SJSA1 (cell line): ENCODE measurements around the gene GHRH. TPM values are rescaled to one million over a fixed set of nuclear protein-coding genes. Genes with fewer than 3 reads are reported as not detected.

ENCODE experiments used
- DNase-seq, 2 experiments: peaks; one replicate each; pipeline ENCODE4 v3.0.0-alpha.2; 2015 to 2020; ENCODE audit warnings: low spot score in 2 of 2, low read depth in 1 of 2
- H3K27ac ChIP-seq: fragments of 250-450 bp; sonication (Bioruptor Pico); 2 replicates; pipeline ENCODE4 v1.5.1; 2020; ENCODE audit warnings: mild to moderate bottlenecking, moderate library complexity
- H3K27me3 ChIP-seq: fragments of 250-450 bp; sonication (Bioruptor Pico); replicated peaks from 2 replicates; pipeline ENCODE4 v1.5.1; 2020; ENCODE audit warnings: mild to moderate bottlenecking, moderate library complexity
- H3K36me3 ChIP-seq: fragments of 250-450 bp; sonication (Bioruptor Pico); 2 replicates; pipeline ENCODE4 v1.5.1; 2020; ENCODE audit warnings: mild to moderate bottlenecking
- H3K4me1 ChIP-seq: fragments of 250-450 bp; sonication (Bioruptor Pico); replicated peaks from 2 replicates; pipeline ENCODE4 v1.6.1; 2021; ENCODE audit warnings: mild to moderate bottlenecking
- H3K4me3 ChIP-seq: fragments of 250-450 bp; sonication (Bioruptor Pico); 2 replicates; pipeline ENCODE4 v1.5.1; 2020; ENCODE audit warnings: mild to moderate bottlenecking
- H3K9me3 ChIP-seq: fragments of 250-450 bp; sonication (Bioruptor Pico); replicated peaks from 2 replicates; pipeline ENCODE4 v1.5.1; 2020; ENCODE audit warnings: mild to moderate bottlenecking
- total RNA-seq: library from RNA; depleted of rRNA; stranded (reverse); fragments of >200 nt; shearing (Covaris generic); gene quantifications from 2 replicates; pipeline ENCODE4 v1.2.3, GENCODE V29; 2014

The GHRH gene
- total RNA-seq, 1 experiment from 2014 or later, result not detected

- Histone ChIP-seq H3K27ac (no peak overlapping the region), H3K4me3 (no peak overlapping the region), H3K9me3 (no peaks in the 10 kb centered on the region), H3K4me1 (no peaks in the 10 kb centered on the region), H3K27me3 (peaks cover 30% of the 10 kb centered on the region), H3K36me3 (no peaks in the 10 kb centered on the region)
- no peak for DNase-seq
Measured at GRCh38 chr20:37263686-37264085, 2.1 kb upstream of the GHRH start.

- no peak for DNase-seq
- Histone ChIP-seq H3K36me3 (no peaks in the 10 kb centered on the region), H3K27me3 (peaks cover 33% of the 10 kb centered on the region), H3K4me1 (no peaks in the 10 kb centered on the region), H3K9me3 (no peaks in the 10 kb centered on the region), H3K27ac (no peak overlapping the region), H3K4me3 (no peak overlapping the region)
Measured at GRCh38 chr20:37262505-37262904, 891 bp upstream of the GHRH start.

GRCh38 chr20:37260923-37261322, 691 bp downstream of the GHRH start:
- H3K4me3 ChIP-seq, result no peak overlapping the region
- no peaks in the 10 kb centered on the region for H3K36me3 ChIP-seq
- H3K27ac ChIP-seq, result no peak overlapping the region
- peaks cover 33% of the 10 kb centered on the region for H3K27me3 ChIP-seq
- no peaks in the 10 kb centered on the region for H3K4me1 ChIP-seq
- no peak for DNase-seq
- no peaks in the 10 kb centered on the region for H3K9me3 ChIP-seq

- no peak for DNase-seq
- Histone ChIP-seq H3K27me3 (peaks cover 33% of the 10 kb centered on the region), H3K27ac (no peak overlapping the region), H3K36me3 (no peaks in the 10 kb centered on the region), H3K9me3 (no peaks in the 10 kb centered on the region), H3K4me3 (no peak overlapping the region), H3K4me1 (no peaks in the 10 kb centered on the region)
Measured at GRCh38 chr20:37259865-37260264, 1.7 kb downstream of the GHRH start.

GRCh38 chr20:37259031-37259430, 2.6 kb downstream of the GHRH start:
- Histone ChIP-seq H3K27me3 (peaks cover 37% of the 10 kb centered on the region), H3K4me1 (no peaks in the 10 kb centered on the region), H3K9me3 (no peaks in the 10 kb centered on the region), H3K36me3 (no peaks in the 10 kb centered on the region), H3K27ac (no peak overlapping the region), H3K4me3 (no peak overlapping the region)
- no peak for DNase-seq

GRCh38 chr20:37257988-37258387, 3.6 kb downstream of the GHRH start:
- DNase-seq, result no peak
- Histone ChIP-seq H3K27ac (no peak overlapping the region), H3K36me3 (no peaks in the 10 kb centered on the region), H3K4me3 (no peak overlapping the region), H3K27me3 (peaks cover 42% of the 10 kb centered on the region), H3K9me3 (no peaks in the 10 kb centered on the region), H3K4me1 (no peaks in the 10 kb centered on the region)

GRCh38 chr20:37257530-37257929, 4.1 kb downstream of the GHRH start:
- Histone ChIP-seq H3K9me3 (no peaks in the 10 kb centered on the region), H3K27me3 (peaks cover 42% of the 10 kb centered on the region), H3K4me3 (no peak overlapping the region), H3K36me3 (no peaks in the 10 kb centered on the region), H3K4me1 (no peaks in the 10 kb centered on the region), H3K27ac (no peak overlapping the region)
- no peak for DNase-seq

GRCh38 chr20:37256286-37256685, 5.3 kb downstream of the GHRH start:
- no peak for DNase-seq
- H3K27me3 ChIP-seq, result peaks cover 33% of the 10 kb centered on the region
- H3K36me3 ChIP-seq, result no peaks in the 10 kb centered on the region
- H3K4me1 ChIP-seq, result no peaks in the 10 kb centered on the region
- H3K27ac ChIP-seq, result no peak overlapping the region
- no peak overlapping the region for H3K4me3 ChIP-seq
- H3K9me3 ChIP-seq, result no peaks in the 10 kb centered on the region

- H3K4me3 ChIP-seq, result no peak overlapping the region
Measured at GRCh38 chr20:37254114-37254878, 7.3 kb downstream of the GHRH start.

GRCh38 chr20:37253087-37253486, 8.5 kb downstream of the GHRH start:
- no peak for DNase-seq
- Histone ChIP-seq H3K27ac (no peak overlapping the region), H3K4me1 (no peaks in the 10 kb centered on the region), H3K27me3 (peaks cover 13% of the 10 kb centered on the region; the same call in 1 of the 2 replicates), H3K9me3 (no peaks in the 10 kb centered on the region), H3K4me3 (no peak overlapping the region), H3K36me3 (no peaks in the 10 kb centered on the region)

More at GRCh38 chr20:37254114-37254878, 7.3 kb downstream of the GHRH start:
- peaks cover 18% of the 10 kb centered on the region; the same call in 1 of the 2 replicates for H3K27me3 ChIP-seq
- no peaks in the 10 kb centered on the region for H3K36me3 ChIP-seq
- H3K4me1 ChIP-seq, result no peaks in the 10 kb centered on the region
- H3K9me3 ChIP-seq, result no peaks in the 10 kb centered on the region
- DNase-seq, result no peak
- H3K27ac ChIP-seq, result no peak overlapping the region

GRCh38 chr20:37251825-37252477, 9.7 kb downstream of the GHRH start:
- no peaks in the 10 kb centered on the region for H3K36me3 ChIP-seq
- no peak for DNase-seq
- peaks cover 9% of the 10 kb centered on the region; the same call in 1 of the 2 replicates for H3K27me3 ChIP-seq
- no peak overlapping the region for H3K27ac ChIP-seq
- no peak overlapping the region for H3K4me3 ChIP-seq
- no peaks in the 10 kb centered on the region for H3K9me3 ChIP-seq
- no peaks in the 10 kb centered on the region for H3K4me1 ChIP-seq

GRCh38 chr20:37249304-37249703, 12.3 kb downstream of the GHRH start:
- Histone ChIP-seq H3K4me3 (no peak overlapping the region), H3K36me3 (no peaks in the 10 kb centered on the region), H3K9me3 (no peaks in the 10 kb centered on the region), H3K27me3 (peaks cover 8% of the 10 kb centered on the region; the same call in 1 of the 2 replicates), H3K27ac (no peak overlapping the region), H3K4me1 (no peaks in the 10 kb centered on the region)
- DNase-seq, result no peak

GRCh38 chr20:37247547-37247946, 14.1 kb downstream of the GHRH start:
- Histone ChIP-seq H3K36me3 (peaks cover 16% of the 10 kb centered on the region), H3K27ac (no peak overlapping the region), H3K27me3 (no peaks in the 10 kb centered on the region), H3K4me3 (no peak overlapping the region), H3K4me1 (no peaks in the 10 kb centered on the region), H3K9me3 (no peaks in the 10 kb centered on the region)
- no peak for DNase-seq

- Histone ChIP-seq H3K27me3 (no peaks in the 10 kb centered on the region), H3K36me3 (peaks cover 22% of the 10 kb centered on the region), H3K27ac (no peak overlapping the region), H3K4me3 (no peak overlapping the region), H3K4me1 (no peaks in the 10 kb centered on the region), H3K9me3 (no peaks in the 10 kb centered on the region)
- no peak for DNase-seq
Measured at GRCh38 chr20:37246736-37247135, 14.9 kb downstream of the GHRH start.
